Measurements from ENCODE around the gene ARHGAP4. TPM values are rescaled to one million over a fixed set of nuclear protein-coding genes. Genes with fewer than 3 reads are reported as not detected.

ARHGAP4 gene
- total and polyA plus RNA-seq, 10 of the 15 experiments (the other 5 are each of a cell fraction or from before 2014, with no cell fraction given) = 0.71 to 120 (median 44.3) TPM

DNA sequence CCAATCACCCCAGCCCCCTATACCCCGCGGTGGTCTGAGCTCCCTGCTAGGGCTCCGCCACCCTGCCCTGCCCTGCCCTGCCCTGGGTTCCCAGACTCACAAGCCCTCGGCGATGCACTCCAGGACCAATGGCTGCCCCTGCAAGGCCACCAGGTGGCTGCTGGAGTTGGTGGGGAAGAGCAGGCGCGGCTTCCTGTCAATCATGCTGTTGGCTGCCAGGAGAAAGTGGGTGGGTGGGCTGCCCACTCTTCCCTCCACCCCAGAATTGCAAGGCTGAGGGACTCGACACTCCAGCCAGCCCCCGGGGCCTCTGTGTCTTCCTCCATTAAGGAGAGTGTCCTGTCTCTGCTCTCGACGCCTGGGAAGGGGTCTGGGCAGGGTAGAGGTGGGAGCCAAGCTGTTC, 55.8 kb downstream of the ARHGAP4 start:
- H3K79me2 ChIP-seq (ENCODE audit: control insufficient read depth, insufficient read depth, low read length) = no peaks in the 10 kb centered on the region
- WGBS (ENCODE audit: insufficient coverage, insufficient replicate concordance, low lambda C conversion rate, missing lambda C conversion rate) = 29% methylated on average over 11 of the region's 11 CpGs
- DNase-seq (ENCODE audit: low read depth, low spot score) (no peak), FAIRE-seq (no peak), ATAC-seq (no peak)
- H3K4me2 ChIP-seq (ENCODE audit: control insufficient read depth, insufficient read depth) = no peak overlapping the region
- no peaks in the 10 kb centered on the region for H3K4me1 ChIP-seq (ENCODE audit: control insufficient read depth, insufficient read depth, low read length)
- no peaks in the 10 kb centered on the region for H3K9me3 ChIP-seq (replicated peaks; ENCODE audit: control insufficient read depth, insufficient read depth, low read length)
- H3K27ac ChIP-seq (ENCODE audit: control insufficient read depth, insufficient read depth) = no peak overlapping the region
- RAD21 ChIA-PET (ENCODE audit: unreplicated experiment) = no interaction called here
- no peak overlapping the region for H3K9ac ChIP-seq (ENCODE audit: control insufficient read depth, insufficient read depth, low read length)
- no peak overlapping the region for H3K4me3 ChIP-seq
- POLR2A ChIA-PET = no interaction called here
- no peak overlapping the region for H2AFZ ChIP-seq (ENCODE audit: control insufficient read depth, low read depth, low read length)
- TF ChIP-seq, protein P1, sequence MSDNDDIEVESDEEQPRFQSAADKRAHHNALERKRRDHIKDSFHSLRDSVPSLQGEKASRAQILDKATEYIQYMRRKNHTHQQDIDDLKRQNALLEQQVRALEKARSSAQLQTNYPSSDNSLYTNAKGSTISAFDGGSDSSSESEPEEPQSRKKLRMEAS (IDR thresholded peaks at IDR 0.05; ENCODE audit: low read depth, low read length) = no peak
- TF ChIP-seq CBX3 (IDR thresholded peaks at IDR 0.05; ENCODE audit: borderline replicate concordance, low read depth) = no peak
- TF ChIP-seq, protein P2, sequence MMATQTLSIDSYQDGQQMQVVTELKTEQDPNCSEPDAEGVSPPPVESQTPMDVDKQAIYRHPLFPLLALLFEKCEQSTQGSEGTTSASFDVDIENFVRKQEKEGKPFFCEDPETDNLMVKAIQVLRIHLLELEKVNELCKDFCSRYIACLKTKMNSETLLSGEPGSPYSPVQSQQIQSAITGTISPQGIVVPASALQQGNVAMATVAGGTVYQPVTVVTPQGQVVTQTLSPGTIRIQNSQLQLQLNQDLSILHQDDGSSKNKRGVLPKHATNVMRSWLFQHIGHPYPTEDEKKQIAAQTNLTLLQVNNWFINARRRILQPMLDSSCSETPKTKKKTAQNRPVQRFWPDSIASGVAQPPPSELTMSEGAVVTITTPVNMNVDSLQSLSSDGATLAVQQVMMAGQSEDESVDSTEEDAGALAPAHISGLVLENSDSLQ (IDR thresholded peaks at IDR 0.05) = 0 out of 2 replicates have a peak, but pooled peaks have one; percentile 15
- intact Hi-C loops (cut with micrococcal nuclease; ENCODE audit: unreplicated experiment) = no loop called here
- H3K27me3 ChIP-seq (replicated peaks in 1 of 2; ENCODE audit: control insufficient read depth in 2 of 2, insufficient read depth in 2 of 2, low read length in 1 of 2) = peaks cover 2% of the 10 kb centered on the region in 2 experiments; a peak in 2 of 4 replicates
- H3K36me3 ChIP-seq (ENCODE audit: control insufficient read depth in 2 of 2, insufficient read depth in 2 of 2, low read length in 1 of 2) = no peaks in the 10 kb centered on the region
- SMC1A ChIA-PET (ENCODE audit: uncharacterized antibody, unreplicated experiment) = no interaction called here
- no TSS peak for BruUV-seq (replicated peaks)
- H4K20me1 ChIP-seq (ENCODE audit: control insufficient read depth, insufficient read depth) = no peaks in the 10 kb centered on the region
- CTCF ChIA-PET = no interaction called here
- in situ Hi-C loops (cut with MboI) = no loop called here

DNA sequence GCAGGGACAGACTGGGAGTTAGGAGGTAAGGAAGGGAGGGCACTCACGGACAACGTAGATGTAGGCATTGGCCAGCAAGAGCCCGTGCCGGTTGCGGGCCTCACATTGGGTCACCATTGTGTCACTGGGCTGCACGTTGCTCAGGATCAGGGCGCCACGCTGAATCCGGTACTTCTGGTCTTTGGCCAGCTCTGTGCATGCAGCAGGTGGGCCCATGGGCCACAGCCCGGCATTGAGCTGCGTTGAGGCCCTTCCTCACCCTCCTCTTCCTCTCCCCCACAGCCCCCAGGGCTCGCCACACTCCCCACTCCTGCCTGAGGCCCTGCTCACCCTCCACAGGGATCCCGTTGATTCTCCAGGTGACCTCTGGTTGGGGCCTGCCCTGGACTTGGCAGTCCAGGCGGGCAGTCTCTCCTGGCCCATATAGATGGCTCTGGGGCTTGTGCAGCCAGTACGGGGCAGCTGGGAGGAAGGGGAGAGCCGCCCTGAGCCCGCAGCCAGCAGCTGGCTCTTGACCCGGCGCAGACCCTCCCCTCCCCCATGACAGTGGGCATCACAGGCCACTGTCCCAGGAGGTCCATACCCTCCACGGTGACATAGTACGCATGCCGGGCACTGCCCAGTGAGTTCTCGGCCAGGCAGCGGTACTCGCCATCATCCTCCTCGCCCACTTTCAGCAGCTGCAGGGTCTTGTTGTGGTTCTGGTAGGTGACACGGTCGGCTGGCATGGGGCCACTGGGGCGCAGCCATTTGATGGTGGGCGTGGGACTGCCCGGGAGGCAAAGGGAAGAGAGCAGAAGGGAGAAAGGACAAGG, 56.4 kb downstream of the ARHGAP4 start:
- H3K79me2 ChIP-seq (ENCODE audit: control insufficient read depth, insufficient read depth, low read length) = no peaks in the 10 kb centered on the region
- 41% methylated on average over 27 of the region's 31 CpGs for WGBS (ENCODE audit: insufficient coverage, insufficient replicate concordance, low lambda C conversion rate, missing lambda C conversion rate)
- H3K9me3 ChIP-seq (replicated peaks; ENCODE audit: control insufficient read depth, insufficient read depth, low read length) = no peaks in the 10 kb centered on the region
- H3K4me2 ChIP-seq (ENCODE audit: control insufficient read depth, insufficient read depth) = no peak overlapping the region
- H3K27me3 ChIP-seq (replicated peaks in 1 of 2; ENCODE audit: control insufficient read depth in 2 of 2, insufficient read depth in 2 of 2, low read length in 1 of 2) = peaks cover 2% of the 10 kb centered on the region in 2 experiments; a peak in 2 of 4 replicates
- no peak for DNase-seq (ENCODE audit: low read depth, low spot score)
- no peak for FAIRE-seq
- H3K36me3 ChIP-seq (ENCODE audit: control insufficient read depth in 2 of 2, insufficient read depth in 2 of 2, low read length in 1 of 2) = no peaks in the 10 kb centered on the region
- POLR2A ChIA-PET = no interaction called here
- no peak overlapping the region for H3K27ac ChIP-seq (ENCODE audit: control insufficient read depth, insufficient read depth)
- no peaks in the 10 kb centered on the region for H3K4me1 ChIP-seq (ENCODE audit: control insufficient read depth, insufficient read depth, low read length)
- in situ Hi-C loops (cut with MboI) = no loop called here
- no peak for ATAC-seq
- no peak overlapping the region for H3K4me3 ChIP-seq
- BruUV-seq (replicated peaks) = no TSS peak
- intact Hi-C loops (cut with micrococcal nuclease; ENCODE audit: unreplicated experiment) = no loop called here
- H4K20me1 ChIP-seq (ENCODE audit: control insufficient read depth, insufficient read depth) = no peaks in the 10 kb centered on the region
- H3K9ac ChIP-seq (ENCODE audit: control insufficient read depth, insufficient read depth, low read length) = no peak overlapping the region
- CTCF ChIA-PET = no interaction called here
- RAD21 ChIA-PET (ENCODE audit: unreplicated experiment) = no interaction called here
- SMC1A ChIA-PET (ENCODE audit: uncharacterized antibody, unreplicated experiment) = no interaction called here
- no peak overlapping the region for H2AFZ ChIP-seq (ENCODE audit: control insufficient read depth, low read depth, low read length)
- no peak for TF ChIP-seq POU2F2 (IDR thresholded peaks at IDR 0.05; ENCODE audit: borderline replicate concordance, low read depth, low read length)
- no peak for TF ChIP-seq FOS (IDR thresholded peaks at IDR 0.05; ENCODE audit: borderline replicate concordance, extremely low read depth, insufficient read length)
- TF ChIP-seq STAT3 (IDR thresholded peaks at IDR 0.05; ENCODE audit: low read depth, low read length) = no peak
- TF ChIP-seq, protein P2 (IDR thresholded peaks at IDR 0.05) = no peak
- TF ChIP-seq, protein P3, sequence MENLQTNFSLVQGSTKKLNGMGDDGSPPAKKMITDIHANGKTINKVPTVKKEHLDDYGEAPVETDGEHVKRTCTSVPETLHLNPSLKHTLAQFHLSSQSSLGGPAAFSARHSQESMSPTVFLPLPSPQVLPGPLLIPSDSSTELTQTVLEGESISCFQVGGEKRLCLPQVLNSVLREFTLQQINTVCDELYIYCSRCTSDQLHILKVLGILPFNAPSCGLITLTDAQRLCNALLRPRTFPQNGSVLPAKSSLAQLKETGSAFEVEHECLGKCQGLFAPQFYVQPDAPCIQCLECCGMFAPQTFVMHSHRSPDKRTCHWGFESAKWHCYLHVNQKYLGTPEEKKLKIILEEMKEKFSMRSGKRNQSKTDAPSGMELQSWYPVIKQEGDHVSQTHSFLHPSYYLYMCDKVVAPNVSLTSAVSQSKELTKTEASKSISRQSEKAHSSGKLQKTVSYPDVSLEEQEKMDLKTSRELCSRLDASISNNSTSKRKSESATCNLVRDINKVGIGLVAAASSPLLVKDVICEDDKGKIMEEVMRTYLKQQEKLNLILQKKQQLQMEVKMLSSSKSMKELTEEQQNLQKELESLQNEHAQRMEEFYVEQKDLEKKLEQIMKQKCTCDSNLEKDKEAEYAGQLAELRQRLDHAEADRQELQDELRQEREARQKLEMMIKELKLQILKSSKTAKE (IDR thresholded peaks at IDR 0.05; ENCODE audit: low read depth, poor library complexity, severe bottlenecking) = no peak
- TF ChIP-seq, protein P4, sequence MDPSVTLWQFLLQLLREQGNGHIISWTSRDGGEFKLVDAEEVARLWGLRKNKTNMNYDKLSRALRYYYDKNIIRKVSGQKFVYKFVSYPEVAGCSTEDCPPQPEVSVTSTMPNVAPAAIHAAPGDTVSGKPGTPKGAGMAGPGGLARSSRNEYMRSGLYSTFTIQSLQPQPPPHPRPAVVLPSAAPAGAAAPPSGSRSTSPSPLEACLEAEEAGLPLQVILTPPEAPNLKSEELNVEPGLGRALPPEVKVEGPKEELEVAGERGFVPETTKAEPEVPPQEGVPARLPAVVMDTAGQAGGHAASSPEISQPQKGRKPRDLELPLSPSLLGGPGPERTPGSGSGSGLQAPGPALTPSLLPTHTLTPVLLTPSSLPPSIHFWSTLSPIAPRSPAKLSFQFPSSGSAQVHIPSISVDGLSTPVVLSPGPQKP (IDR thresholded peaks at IDR 0.05; ENCODE audit: low read depth, low read length) = no peak
- no peak for TF ChIP-seq NR2C2 (IDR thresholded peaks at IDR 0.05; ENCODE audit: borderline replicate concordance, control insufficient read depth, insufficient read length, low read depth)

Measured in GM12878 (cell line).